ENCODE measurements around the gene TMC1.

DNA sequence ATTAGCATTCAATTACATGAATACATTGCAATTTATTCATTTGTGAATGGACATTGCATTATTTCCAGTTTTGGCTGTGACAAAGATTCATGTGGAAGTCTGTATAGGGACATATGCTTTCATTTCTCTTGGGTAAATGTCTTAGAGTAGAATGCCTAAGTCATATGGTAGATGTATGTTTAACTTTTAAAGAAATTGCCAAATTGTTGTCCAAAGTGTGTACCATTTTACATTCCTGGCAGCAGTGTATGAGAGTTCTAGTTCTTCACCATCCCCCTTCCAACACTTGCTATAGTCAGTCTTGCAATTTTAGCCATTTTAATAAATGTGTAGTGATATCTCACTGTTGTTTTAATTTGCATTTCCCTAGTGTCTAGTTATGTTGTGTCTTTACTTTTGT is 122.2 kb downstream of the TMC1 start:
- TF ChIP-seq, protein P1, sequence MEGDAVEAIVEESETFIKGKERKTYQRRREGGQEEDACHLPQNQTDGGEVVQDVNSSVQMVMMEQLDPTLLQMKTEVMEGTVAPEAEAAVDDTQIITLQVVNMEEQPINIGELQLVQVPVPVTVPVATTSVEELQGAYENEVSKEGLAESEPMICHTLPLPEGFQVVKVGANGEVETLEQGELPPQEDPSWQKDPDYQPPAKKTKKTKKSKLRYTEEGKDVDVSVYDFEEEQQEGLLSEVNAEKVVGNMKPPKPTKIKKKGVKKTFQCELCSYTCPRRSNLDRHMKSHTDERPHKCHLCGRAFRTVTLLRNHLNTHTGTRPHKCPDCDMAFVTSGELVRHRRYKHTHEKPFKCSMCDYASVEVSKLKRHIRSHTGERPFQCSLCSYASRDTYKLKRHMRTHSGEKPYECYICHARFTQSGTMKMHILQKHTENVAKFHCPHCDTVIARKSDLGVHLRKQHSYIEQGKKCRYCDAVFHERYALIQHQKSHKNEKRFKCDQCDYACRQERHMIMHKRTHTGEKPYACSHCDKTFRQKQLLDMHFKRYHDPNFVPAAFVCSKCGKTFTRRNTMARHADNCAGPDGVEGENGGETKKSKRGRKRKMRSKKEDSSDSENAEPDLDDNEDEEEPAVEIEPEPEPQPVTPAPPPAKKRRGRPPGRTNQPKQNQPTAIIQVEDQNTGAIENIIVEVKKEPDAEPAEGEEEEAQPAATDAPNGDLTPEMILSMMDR (IDR thresholded peaks at IDR 0.05): no peak
- TF ChIP-seq EZH2 (IDR thresholded peaks at IDR 0.05) (no peak), EZH2phosphoT487 (IDR thresholded peaks at IDR 0.05) (no peak)

Measured in neural progenitor cell (in vitro differentiated cells).